Upper lobe of left lung (tissue), 4 donors: Measurements from ENCODE around the gene DNAJB8.

Experiments
- POLR2A ChIP-seq, 4 donors: fragments of 450-650 bp; IDR thresholded peaks; one replicate each; pipeline ENCODE4 v1.5.1; 2016 to 2017; ENCODE audit warnings: antibody characterized with exemption in 4 of 4, mild to moderate bottlenecking in 2 of 4
- POLR2AphosphoS5 ChIP-seq, 2 donors: sonication (generic); formaldehyde crosslinking; IDR thresholded peaks; one replicate each; pipeline ENCODE4 v1.5.1; 2017; ENCODE audit warnings: antibody characterized with exemption in 2 of 2
- TF ChIP-seq, protein P1 (sequence below), 6 experiments: fragments of 450-650 bp in 4 of 6; fragments of 200-600 bp in 2 of 6; sonication (generic) in 2 of 6; IDR thresholded peaks; one replicate each; pipeline ENCODE4 v1.5.1; 2016 to 2019; ENCODE audit warnings: antibody characterized with exemption in 6 of 6

DNA sequence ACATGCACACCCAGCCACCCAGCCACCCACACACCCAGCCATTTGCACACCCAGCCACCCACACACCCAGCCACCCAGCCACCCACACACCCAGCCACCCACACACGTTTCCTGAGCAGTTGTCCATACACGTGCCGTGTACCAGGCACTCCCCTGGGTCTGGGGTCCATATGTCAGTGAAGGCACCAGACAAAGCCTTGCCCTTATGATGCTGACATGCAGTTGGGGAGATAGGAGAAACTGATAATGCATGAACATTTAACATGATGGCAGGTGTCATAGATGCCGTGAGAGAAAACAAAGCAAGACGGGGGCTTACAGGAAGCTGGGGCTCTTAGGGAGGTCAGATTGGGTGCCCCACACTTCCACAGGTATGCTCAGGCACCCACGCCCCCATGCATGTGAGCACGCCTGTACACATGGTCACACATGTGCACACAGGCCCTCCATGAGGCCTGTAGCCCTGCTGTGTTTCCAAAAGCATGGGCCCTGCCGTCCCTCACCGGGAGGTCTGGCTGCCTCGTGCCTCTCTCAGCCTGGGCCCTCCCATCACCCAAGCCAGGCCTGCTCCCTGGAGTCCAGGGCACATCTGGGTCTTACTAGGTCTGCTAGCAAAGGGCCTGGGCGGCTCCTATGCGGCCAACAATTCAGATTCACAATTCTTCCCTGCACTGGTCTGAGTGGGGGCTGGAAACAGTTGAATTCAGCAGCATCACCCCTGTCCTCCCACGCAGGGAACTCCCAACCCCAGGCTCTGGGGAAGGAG, 3.6 kb upstream of the DNAJB8 start:
- no peak for TF ChIP-seq POLR2A (IDR thresholded peaks at IDR 0.05)
- no peak for TF ChIP-seq POLR2AphosphoS5 (IDR thresholded peaks at IDR 0.05)
- TF ChIP-seq, protein P1, sequence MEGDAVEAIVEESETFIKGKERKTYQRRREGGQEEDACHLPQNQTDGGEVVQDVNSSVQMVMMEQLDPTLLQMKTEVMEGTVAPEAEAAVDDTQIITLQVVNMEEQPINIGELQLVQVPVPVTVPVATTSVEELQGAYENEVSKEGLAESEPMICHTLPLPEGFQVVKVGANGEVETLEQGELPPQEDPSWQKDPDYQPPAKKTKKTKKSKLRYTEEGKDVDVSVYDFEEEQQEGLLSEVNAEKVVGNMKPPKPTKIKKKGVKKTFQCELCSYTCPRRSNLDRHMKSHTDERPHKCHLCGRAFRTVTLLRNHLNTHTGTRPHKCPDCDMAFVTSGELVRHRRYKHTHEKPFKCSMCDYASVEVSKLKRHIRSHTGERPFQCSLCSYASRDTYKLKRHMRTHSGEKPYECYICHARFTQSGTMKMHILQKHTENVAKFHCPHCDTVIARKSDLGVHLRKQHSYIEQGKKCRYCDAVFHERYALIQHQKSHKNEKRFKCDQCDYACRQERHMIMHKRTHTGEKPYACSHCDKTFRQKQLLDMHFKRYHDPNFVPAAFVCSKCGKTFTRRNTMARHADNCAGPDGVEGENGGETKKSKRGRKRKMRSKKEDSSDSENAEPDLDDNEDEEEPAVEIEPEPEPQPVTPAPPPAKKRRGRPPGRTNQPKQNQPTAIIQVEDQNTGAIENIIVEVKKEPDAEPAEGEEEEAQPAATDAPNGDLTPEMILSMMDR (IDR thresholded peaks at IDR 0.05) = no peak
